Measurements from ENCODE around the gene TESK1.

The TESK1 gene

GRCh38 chr9:35568196-35568595, 36.9 kb upstream of the TESK1 start:
- H3K36me3 ChIP-seq (ENCODE audit: insufficient read depth) = no peaks in the 10 kb centered on the region
- H3K79me2 ChIP-seq (ENCODE audit: insufficient read depth, low read depth) = no peaks in the 10 kb centered on the region
- H3K4me3 ChIP-seq (IDR thresholded peaks at IDR 0.05; ENCODE audit: insufficient read depth, low read depth, low read length) = no peak overlapping the region
- TF ChIP-seq, protein P1, sequence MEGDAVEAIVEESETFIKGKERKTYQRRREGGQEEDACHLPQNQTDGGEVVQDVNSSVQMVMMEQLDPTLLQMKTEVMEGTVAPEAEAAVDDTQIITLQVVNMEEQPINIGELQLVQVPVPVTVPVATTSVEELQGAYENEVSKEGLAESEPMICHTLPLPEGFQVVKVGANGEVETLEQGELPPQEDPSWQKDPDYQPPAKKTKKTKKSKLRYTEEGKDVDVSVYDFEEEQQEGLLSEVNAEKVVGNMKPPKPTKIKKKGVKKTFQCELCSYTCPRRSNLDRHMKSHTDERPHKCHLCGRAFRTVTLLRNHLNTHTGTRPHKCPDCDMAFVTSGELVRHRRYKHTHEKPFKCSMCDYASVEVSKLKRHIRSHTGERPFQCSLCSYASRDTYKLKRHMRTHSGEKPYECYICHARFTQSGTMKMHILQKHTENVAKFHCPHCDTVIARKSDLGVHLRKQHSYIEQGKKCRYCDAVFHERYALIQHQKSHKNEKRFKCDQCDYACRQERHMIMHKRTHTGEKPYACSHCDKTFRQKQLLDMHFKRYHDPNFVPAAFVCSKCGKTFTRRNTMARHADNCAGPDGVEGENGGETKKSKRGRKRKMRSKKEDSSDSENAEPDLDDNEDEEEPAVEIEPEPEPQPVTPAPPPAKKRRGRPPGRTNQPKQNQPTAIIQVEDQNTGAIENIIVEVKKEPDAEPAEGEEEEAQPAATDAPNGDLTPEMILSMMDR (conservative IDR thresholded peaks at IDR 0.05; ENCODE audit: low read depth, low read length) = no peak
- no peaks in the 10 kb centered on the region for H3K27me3 ChIP-seq (ENCODE audit: insufficient read depth, low read depth)
- no peak overlapping the region for H3K27ac ChIP-seq
- no peak overlapping the region for H3K9ac ChIP-seq
- 0 out of 2 replicates have a peak, but pooled peaks cover 3% of the 10 kb centered on the region for H4K20me1 ChIP-seq (ENCODE audit: insufficient read depth)
- no peak overlapping the region for H2AFZ ChIP-seq (ENCODE audit: low read depth)
- H3K4me2 ChIP-seq = no peak overlapping the region
- peaks cover 57% of the 10 kb centered on the region for H3K4me1 ChIP-seq (ENCODE audit: low read depth, poor library complexity, severe bottlenecking)

DNA sequence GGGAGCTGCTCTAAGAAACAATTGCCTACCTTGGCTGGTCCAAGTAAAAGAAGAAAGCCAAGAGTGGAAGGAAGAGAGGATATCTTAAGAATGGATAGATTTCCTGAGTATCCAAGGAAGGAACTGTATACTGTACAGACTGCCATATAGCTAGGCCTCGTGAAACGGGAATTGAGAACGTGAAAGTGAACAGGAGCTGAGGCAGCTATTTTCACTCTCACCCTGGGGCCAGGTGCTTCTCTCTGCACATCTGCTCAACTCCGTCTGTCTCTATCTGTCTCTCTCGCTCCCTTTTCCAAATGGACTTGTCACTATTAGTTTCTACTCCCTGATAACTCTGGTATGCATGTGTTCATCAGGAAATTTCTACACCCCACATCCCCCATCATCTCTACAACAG, 35.9 kb upstream of the TESK1 start:
- 0 out of 2 replicates have a peak, but pooled peaks cover 3% of the 10 kb centered on the region for H4K20me1 ChIP-seq (ENCODE audit: insufficient read depth)

DNA sequence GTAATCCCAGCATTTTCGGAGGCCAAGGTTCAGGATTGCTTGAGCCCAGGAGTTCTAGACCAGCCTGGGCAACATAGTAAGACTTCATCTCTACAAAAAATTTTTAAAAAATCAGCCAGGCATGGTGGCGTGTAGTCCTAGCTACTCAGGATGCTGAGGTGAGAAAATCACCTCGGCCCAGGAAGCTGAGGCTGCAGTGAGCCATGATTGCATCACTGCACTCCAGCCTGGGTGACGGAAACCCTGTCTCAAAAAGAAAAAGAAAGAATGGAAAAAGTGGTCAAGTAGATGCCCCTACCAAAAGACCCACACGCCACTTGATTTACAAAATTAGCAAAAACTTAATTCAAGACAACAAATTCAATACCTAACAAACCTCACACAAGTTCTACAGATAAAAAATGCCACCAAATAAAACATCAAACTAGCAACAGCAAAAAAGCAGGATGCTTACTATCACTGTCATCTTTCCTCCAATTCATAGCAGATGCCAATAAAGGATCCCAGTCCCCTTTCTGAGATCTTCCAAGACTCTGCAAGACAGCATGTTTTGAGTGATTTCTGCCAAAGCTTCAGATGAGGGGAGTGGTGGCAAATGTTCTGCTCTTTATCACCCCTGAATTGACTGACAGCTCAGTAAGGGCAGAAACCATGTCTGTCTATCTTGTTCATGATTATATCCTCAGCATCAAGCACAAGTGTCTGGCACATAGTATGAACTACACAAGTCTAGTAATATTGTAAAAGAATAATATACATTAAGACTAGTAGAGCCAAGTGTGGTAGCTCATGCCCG, 34.2 kb upstream of the TESK1 start:
- no peak overlapping the region for H2AFZ ChIP-seq (ENCODE audit: low read depth)
- H3K27ac ChIP-seq = no peak overlapping the region
- H3K4me1 ChIP-seq (ENCODE audit: low read depth, poor library complexity, severe bottlenecking) = peaks cover 52% of the 10 kb centered on the region
- H3K27me3 ChIP-seq (ENCODE audit: insufficient read depth, low read depth) = no peaks in the 10 kb centered on the region
- TF ChIP-seq, protein P1 (conservative IDR thresholded peaks at IDR 0.05; ENCODE audit: low read depth, low read length) = no peak
- H4K20me1 ChIP-seq (ENCODE audit: insufficient read depth) = 0 out of 2 replicates have a peak, but pooled peaks cover 3% of the 10 kb centered on the region
- H3K36me3 ChIP-seq (ENCODE audit: insufficient read depth) = no peaks in the 10 kb centered on the region
- H3K4me3 ChIP-seq (IDR thresholded peaks at IDR 0.05; ENCODE audit: insufficient read depth, low read depth, low read length) = no peak overlapping the region
- no peaks in the 10 kb centered on the region for H3K79me2 ChIP-seq (ENCODE audit: insufficient read depth, low read depth)
- no peak overlapping the region; the same call in 1 of the 2 replicates for H3K4me2 ChIP-seq
- no peak overlapping the region for H3K9ac ChIP-seq

More for the DNA sequence above, 35.9 kb upstream of the TESK1 start:
- H3K36me3 ChIP-seq (ENCODE audit: insufficient read depth) = no peaks in the 10 kb centered on the region
- no peaks in the 10 kb centered on the region for H3K27me3 ChIP-seq (ENCODE audit: insufficient read depth, low read depth)
- no peak overlapping the region for H3K9ac ChIP-seq
- TF ChIP-seq, protein P1 (conservative IDR thresholded peaks at IDR 0.05; ENCODE audit: low read depth, low read length) = no peak
- H3K4me2 ChIP-seq = peak overlapping the region; percentile 66
- peaks cover 57% of the 10 kb centered on the region for H3K4me1 ChIP-seq (ENCODE audit: low read depth, poor library complexity, severe bottlenecking)
- H3K27ac ChIP-seq = peak overlapping the region; percentile 35; the same call in 1 of the 2 replicates
- H3K4me3 ChIP-seq (IDR thresholded peaks at IDR 0.05; ENCODE audit: insufficient read depth, low read depth, low read length) = no peak overlapping the region
- H3K79me2 ChIP-seq (ENCODE audit: insufficient read depth, low read depth) = no peaks in the 10 kb centered on the region
- no peak overlapping the region for H2AFZ ChIP-seq (ENCODE audit: low read depth)

DNA sequence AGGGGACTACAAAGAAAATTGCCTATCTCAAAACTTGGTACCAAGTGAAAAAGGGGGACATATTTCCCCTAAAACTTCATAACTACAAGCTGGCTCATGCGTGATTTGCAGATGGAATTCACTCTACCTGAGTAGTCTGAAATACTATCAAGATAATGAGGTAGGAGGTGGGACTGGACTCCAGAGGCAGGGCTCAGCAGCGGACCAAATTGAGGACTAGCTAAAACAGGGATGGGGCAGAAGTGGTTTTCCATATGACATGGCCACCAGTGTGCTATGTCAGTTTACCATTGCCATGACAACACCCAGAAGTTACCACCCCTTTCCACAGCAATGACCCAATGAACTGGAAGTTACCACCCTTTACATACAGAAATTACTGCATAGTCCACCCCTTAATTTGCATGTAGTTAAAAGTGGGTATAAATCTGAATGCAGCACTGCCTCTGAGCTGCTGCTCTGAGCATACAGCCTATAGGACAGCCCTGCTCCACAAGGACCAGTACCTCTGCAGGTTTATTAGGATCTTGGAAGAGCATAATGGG, 30.4 kb upstream of the TESK1 start:
- H4K20me1 ChIP-seq (ENCODE audit: insufficient read depth) = 0 out of 2 replicates have a peak, but pooled peaks cover under 1% of the 10 kb centered on the region
- H3K79me2 ChIP-seq (ENCODE audit: insufficient read depth, low read depth) = no peaks in the 10 kb centered on the region
- H2AFZ ChIP-seq (ENCODE audit: low read depth) = no peak overlapping the region
- no peak overlapping the region for H3K9ac ChIP-seq
- peaks cover 17% of the 10 kb centered on the region for H3K4me1 ChIP-seq (ENCODE audit: low read depth, poor library complexity, severe bottlenecking)
- TF ChIP-seq, protein P1 (conservative IDR thresholded peaks at IDR 0.05; ENCODE audit: low read depth, low read length) = no peak
- no peak overlapping the region for H3K4me2 ChIP-seq
- H3K27me3 ChIP-seq (ENCODE audit: insufficient read depth, low read depth) = no peaks in the 10 kb centered on the region
- H3K36me3 ChIP-seq (ENCODE audit: insufficient read depth) = no peaks in the 10 kb centered on the region
- no peak overlapping the region for H3K4me3 ChIP-seq (IDR thresholded peaks at IDR 0.05; ENCODE audit: insufficient read depth, low read depth, low read length)
- no peak overlapping the region for H3K27ac ChIP-seq
